ENCODE data around the gene RAB3A. TPM values are rescaled to one million over a fixed set of nuclear protein-coding genes. Genes with fewer than 3 reads are reported as not detected.

RAB3A gene
- total RNA-seq, 2 experiments from 2014 or later: 4.9 to 8.6 TPM

- no peaks in the 10 kb centered on the region for H3K9me3 ChIP-seq (ENCODE audit: low read length)
- ChIA-PET CTCF (ENCODE audit: unreplicated experiment) (no interaction called here), POLR2A (interaction anchor here (0.6 to 0.8 kb wide), 2 partner anchors 9 to 102 kb away, joined by 3 to 4 read pairs; no protein-coding TSS in a partner anchor)
- no peaks in the 10 kb centered on the region for H3K4me1 ChIP-seq (ENCODE audit: insufficient read depth, low read length, poor library complexity, severe bottlenecking)
- BruUV-seq (replicated peaks): no TSS peak
- no peaks in the 10 kb centered on the region for H3K36me3 ChIP-seq (ENCODE audit: insufficient read depth, low read length)
- no peak overlapping the region for H2AFZ ChIP-seq (ENCODE audit: low read length)
- no peak for DNase-seq (ENCODE audit: low spot score)
- no peaks in the 10 kb centered on the region for H3K79me2 ChIP-seq (ENCODE audit: insufficient read depth, low read depth, low read length)
- no peak overlapping the region for H3K4me3 ChIP-seq (ENCODE audit: low read depth, low read length, poor library complexity, severe bottlenecking)
- intact Hi-C loops (cut with micrococcal nuclease; ENCODE audit: unreplicated experiment): no loop called here
- TF ChIP-seq, protein P1, sequence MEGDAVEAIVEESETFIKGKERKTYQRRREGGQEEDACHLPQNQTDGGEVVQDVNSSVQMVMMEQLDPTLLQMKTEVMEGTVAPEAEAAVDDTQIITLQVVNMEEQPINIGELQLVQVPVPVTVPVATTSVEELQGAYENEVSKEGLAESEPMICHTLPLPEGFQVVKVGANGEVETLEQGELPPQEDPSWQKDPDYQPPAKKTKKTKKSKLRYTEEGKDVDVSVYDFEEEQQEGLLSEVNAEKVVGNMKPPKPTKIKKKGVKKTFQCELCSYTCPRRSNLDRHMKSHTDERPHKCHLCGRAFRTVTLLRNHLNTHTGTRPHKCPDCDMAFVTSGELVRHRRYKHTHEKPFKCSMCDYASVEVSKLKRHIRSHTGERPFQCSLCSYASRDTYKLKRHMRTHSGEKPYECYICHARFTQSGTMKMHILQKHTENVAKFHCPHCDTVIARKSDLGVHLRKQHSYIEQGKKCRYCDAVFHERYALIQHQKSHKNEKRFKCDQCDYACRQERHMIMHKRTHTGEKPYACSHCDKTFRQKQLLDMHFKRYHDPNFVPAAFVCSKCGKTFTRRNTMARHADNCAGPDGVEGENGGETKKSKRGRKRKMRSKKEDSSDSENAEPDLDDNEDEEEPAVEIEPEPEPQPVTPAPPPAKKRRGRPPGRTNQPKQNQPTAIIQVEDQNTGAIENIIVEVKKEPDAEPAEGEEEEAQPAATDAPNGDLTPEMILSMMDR (conservative IDR thresholded peaks at IDR 0.05; ENCODE audit: low read length): no peak
- TF ChIP-seq EZH2phosphoT487 (IDR thresholded peaks at IDR 0.05; ENCODE audit: borderline replicate concordance, low read depth, low read length): no peak
- no peaks in the 10 kb centered on the region for H3K9me2 ChIP-seq (ENCODE audit: insufficient read depth, low read length)
- H3K4me2 ChIP-seq (ENCODE audit: low read length): no peak overlapping the region
- H3K27ac ChIP-seq (ENCODE audit: low read depth, low read length, poor library complexity, severe bottlenecking): no peak overlapping the region
- no peaks in the 10 kb centered on the region for H4K20me1 ChIP-seq (ENCODE audit: insufficient read depth, low read length)
These were observed 41.5 kb upstream of the RAB3A start for GRCh38 chr19:18245297-18245696.

DNA sequence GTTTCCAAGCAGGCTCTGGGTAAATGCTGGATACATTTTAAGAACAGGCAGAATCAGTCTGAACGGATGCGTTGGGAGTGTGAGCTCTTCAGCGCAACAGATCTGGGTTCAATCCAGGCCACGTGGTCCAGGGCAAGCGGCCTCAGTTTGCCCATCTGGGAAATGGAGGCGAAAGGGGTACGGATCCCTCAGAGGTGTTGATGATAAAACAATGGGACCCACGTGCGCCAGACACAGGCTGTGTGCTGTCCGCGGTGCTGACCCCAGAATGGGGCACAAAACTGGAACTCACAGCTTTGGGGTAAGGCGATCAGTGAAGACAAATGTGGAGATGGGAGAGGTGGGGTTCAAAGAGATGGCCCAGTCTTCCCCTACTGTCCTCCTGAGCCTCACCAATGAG is 35.5 kb upstream of the RAB3A start:
- no TSS peak for BruUV-seq (replicated peaks)
- Histone ChIP-seq H3K4me2 (ENCODE audit: low read length) (no peak overlapping the region), H3K27ac (ENCODE audit: low read depth, low read length, poor library complexity, severe bottlenecking) (no peak overlapping the region), H2AFZ (ENCODE audit: low read length) (no peak overlapping the region), H3K79me2 (ENCODE audit: insufficient read depth, low read depth, low read length) (no peaks in the 10 kb centered on the region), H3K4me3 (ENCODE audit: low read depth, low read length, poor library complexity, severe bottlenecking) (no peak overlapping the region), H3K9me2 (ENCODE audit: insufficient read depth, low read length) (no peaks in the 10 kb centered on the region), H3K4me1 (ENCODE audit: insufficient read depth, low read length, poor library complexity, severe bottlenecking) (no peaks in the 10 kb centered on the region), H3K9me3 (ENCODE audit: low read length) (no peaks in the 10 kb centered on the region), H4K20me1 (ENCODE audit: insufficient read depth, low read length) (no peaks in the 10 kb centered on the region), H3K36me3 (ENCODE audit: insufficient read depth, low read length) (no peaks in the 10 kb centered on the region)
- ChIA-PET CTCF (ENCODE audit: unreplicated experiment) (no interaction called here), POLR2A (interaction anchor here (1.2 kb wide), 1 partner anchor 40 kb away, joined by 4 read pairs; no protein-coding TSS in a partner anchor)
- no peak for TF ChIP-seq EZH2phosphoT487 (IDR thresholded peaks at IDR 0.05; ENCODE audit: borderline replicate concordance, low read depth, low read length)
- TF ChIP-seq, protein P1 (conservative IDR thresholded peaks at IDR 0.05; ENCODE audit: low read length): no peak
- intact Hi-C loops (cut with micrococcal nuclease; ENCODE audit: unreplicated experiment): no loop called here
- no peak for DNase-seq (ENCODE audit: low spot score)

DNA sequence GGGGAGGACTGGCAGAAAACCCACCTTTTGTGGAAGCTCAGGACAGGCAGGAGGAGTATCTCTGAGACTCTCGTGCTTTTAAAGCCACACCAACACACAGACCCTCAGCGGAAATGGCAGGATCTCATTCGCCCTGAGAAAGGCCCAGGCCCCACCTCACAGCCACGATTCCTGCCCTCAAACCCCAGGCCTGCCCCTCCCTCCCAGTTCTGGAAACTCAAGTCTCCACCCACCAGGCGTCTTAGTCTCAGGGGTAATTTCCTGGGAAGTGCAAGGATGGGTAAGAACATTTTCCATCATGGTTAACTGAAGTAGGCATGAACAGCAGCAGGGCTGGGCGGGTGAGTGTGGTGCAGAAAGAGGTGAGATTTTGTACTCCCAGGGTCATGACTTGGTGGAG is 30.4 kb upstream of the RAB3A start:
- Histone ChIP-seq H3K36me3 (ENCODE audit: insufficient read depth, low read length) (no peaks in the 10 kb centered on the region), H3K4me2 (ENCODE audit: low read length) (no peak overlapping the region), H3K9me3 (ENCODE audit: low read length) (no peaks in the 10 kb centered on the region), H3K4me3 (ENCODE audit: low read depth, low read length, poor library complexity, severe bottlenecking) (no peak overlapping the region), H3K27ac (ENCODE audit: low read depth, low read length, poor library complexity, severe bottlenecking) (no peak overlapping the region), H3K4me1 (ENCODE audit: insufficient read depth, low read length, poor library complexity, severe bottlenecking) (peaks cover 26% of the 10 kb centered on the region), H4K20me1 (ENCODE audit: insufficient read depth, low read length) (no peaks in the 10 kb centered on the region), H3K79me2 (ENCODE audit: insufficient read depth, low read depth, low read length) (no peaks in the 10 kb centered on the region), H3K9me2 (ENCODE audit: insufficient read depth, low read length) (no peaks in the 10 kb centered on the region), H2AFZ (ENCODE audit: low read length) (no peak overlapping the region)
- no peak for DNase-seq (ENCODE audit: low spot score)
- TF ChIP-seq, protein P1 (conservative IDR thresholded peaks at IDR 0.05; ENCODE audit: low read length): no peak
- no peak for TF ChIP-seq EZH2phosphoT487 (IDR thresholded peaks at IDR 0.05; ENCODE audit: borderline replicate concordance, low read depth, low read length)
- ChIA-PET CTCF (ENCODE audit: unreplicated experiment) (no interaction called here), POLR2A (no interaction called here)
- intact Hi-C loops (cut with micrococcal nuclease; ENCODE audit: unreplicated experiment): no loop called here
- BruUV-seq (replicated peaks): no TSS peak
